NCI-H1092 treated with DMSO at 0.1 percent for 48 hours (cell line): ENCODE measurements around the gene ACSL6.

Experiments used
- DNase-seq: peaks from one replicate; lab custom pipeline; 2025; lab: John Stamatoyannopoulos, UW

Gene ACSL6

GRCh38 chr5:131979816-131980215 lies 31.6 kb downstream of the ACSL6 start:
- no peak for DNase-seq

GRCh38 chr5:131977212-131977604 lies 34.2 kb downstream of the ACSL6 start:
- DNase-seq: no peak

- no peak for DNase-seq
Observed at GRCh38 chr5:131976414-131977211, 34.8 kb downstream of the ACSL6 start.

- no peak for DNase-seq
Observed at GRCh38 chr5:131974956-131975726, 36.3 kb downstream of the ACSL6 start.

GRCh38 chr5:131974622-131974955 lies 36.9 kb downstream of the ACSL6 start:
- DNase-seq: no peak

- no peak for DNase-seq
Observed at GRCh38 chr5:131974016-131974415, 37.4 kb downstream of the ACSL6 start.

- no peak for DNase-seq
Observed at GRCh38 chr5:131973089-131973712, 38.3 kb downstream of the ACSL6 start.

GRCh38 chr5:131968396-131968954 lies 43.0 kb downstream of the ACSL6 start:
- DNase-seq: no peak

- no peak for DNase-seq
Observed at GRCh38 chr5:131966551-131966950, 44.9 kb downstream of the ACSL6 start.

GRCh38 chr5:131965826-131966415 lies 45.5 kb downstream of the ACSL6 start:
- DNase-seq: no peak

GRCh38 chr5:131959906-131960305 lies 51.6 kb downstream of the ACSL6 start:
- no peak for DNase-seq

- DNase-seq: no peak
Observed at GRCh38 chr5:131959136-131959535, 52.3 kb downstream of the ACSL6 start.

GRCh38 chr5:131957721-131958441 lies 53.6 kb downstream of the ACSL6 start:
- DNase-seq: no peak

- DNase-seq: no peak
Observed at GRCh38 chr5:131953969-131954368, 57.5 kb downstream of the ACSL6 start.

- no peak for DNase-seq
Observed at GRCh38 chr5:131952301-131952857, 59.1 kb downstream of the ACSL6 start.

GRCh38 chr5:131950706-131951105 lies 60.8 kb downstream of the ACSL6 start:
- no peak for DNase-seq

- no peak for DNase-seq
Observed at GRCh38 chr5:131947445-131947844, 64.0 kb downstream of the ACSL6 start.

- DNase-seq: no peak
Observed at GRCh38 chr5:131945551-131946168, 65.8 kb downstream of the ACSL6 start, which contains the start of gene MEIKIN. Gene MEIKIN (minus strand): TSS chr5:131945663. CDS start chr5:131945505, 158 bp downstream.

- no peak for DNase-seq
Observed at GRCh38 chr5:131944702-131945550, 66.5 kb downstream of the ACSL6 start.

GRCh38 chr5:131943916-131944315 lies 67.5 kb downstream of the ACSL6 start:
- DNase-seq: no peak
